Measurements from ENCODE around the gene SERPINA1. TPM values are rescaled to one million over a fixed set of nuclear protein-coding genes. Genes with fewer than 3 reads are reported as not detected.
"Not testable (repeated sequence)": the region's sequence is repeated elsewhere in the genome, so short reads cannot be mapped to it uniquely, and the experiment has no call there.

Gene SERPINA1
- total and polyA plus RNA-seq, 2 donors (not counting 1 experiment from before 2014, with no cell fraction given): 0.39 TPM; not detected in 1

DNA sequence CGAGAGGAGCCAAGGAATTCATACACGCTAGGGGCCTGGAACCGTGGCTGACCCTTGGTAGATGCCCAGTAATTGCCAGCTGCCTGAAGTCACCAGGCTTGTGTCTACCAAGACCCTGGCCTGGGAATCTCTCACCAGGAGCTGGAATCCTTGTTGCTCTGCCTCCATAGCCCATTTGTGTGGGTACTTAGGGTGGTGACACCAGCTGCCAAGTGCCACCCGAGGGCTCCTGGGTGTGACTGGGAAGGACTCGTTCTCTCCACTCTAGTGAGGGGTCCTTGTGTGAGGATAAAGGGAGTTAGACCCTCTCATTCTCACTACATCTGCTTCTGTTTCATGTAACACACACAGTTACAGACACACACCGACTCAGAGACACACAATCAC lies 17.9 kb downstream of the SERPINA1 start:
- H2AFZ ChIP-seq (ENCODE audit: low read length): no peak overlapping the region
- H3K36me3 ChIP-seq (ENCODE audit: control insufficient read depth, insufficient read depth, low read length): no peaks in the 10 kb centered on the region
- no peak overlapping the region for H3K4me2 ChIP-seq (ENCODE audit: extremely low read depth, insufficient read depth, low read length)
- no peak for DNase-seq (ENCODE audit: low read depth in 2 of 2)
- no peak overlapping the region for H3K4me3 ChIP-seq (replicated peaks in 1 of 4; ENCODE audit: control extremely low read depth in 1 of 4, insufficient read depth in 1 of 4, low read depth in 3 of 4, low read length in 4 of 4)
- H3K79me2 ChIP-seq (ENCODE audit: control insufficient read depth, insufficient read depth, low read length): no peaks in the 10 kb centered on the region
- no peaks in the 10 kb centered on the region for H4K20me1 ChIP-seq (ENCODE audit: control insufficient read depth, extremely low read depth, insufficient read depth, low read length)
- no peak overlapping the region for H3K27ac ChIP-seq (ENCODE audit: insufficient read depth, low read length)
- H3K27me3 ChIP-seq (ENCODE audit: control insufficient read depth, insufficient read depth, low read length): no peaks in the 10 kb centered on the region
- H3K9ac ChIP-seq (ENCODE audit: insufficient read depth, low read length): no peak overlapping the region
- H3K9me3 ChIP-seq (ENCODE audit: control insufficient read depth, insufficient read depth, low read depth, low read length): no peaks in the 10 kb centered on the region
- H3K4me1 ChIP-seq (ENCODE audit: control insufficient read depth, extremely low read depth, insufficient read depth, low read length): peaks cover 4% of the 10 kb centered on the region
- TF ChIP-seq, protein P1, sequence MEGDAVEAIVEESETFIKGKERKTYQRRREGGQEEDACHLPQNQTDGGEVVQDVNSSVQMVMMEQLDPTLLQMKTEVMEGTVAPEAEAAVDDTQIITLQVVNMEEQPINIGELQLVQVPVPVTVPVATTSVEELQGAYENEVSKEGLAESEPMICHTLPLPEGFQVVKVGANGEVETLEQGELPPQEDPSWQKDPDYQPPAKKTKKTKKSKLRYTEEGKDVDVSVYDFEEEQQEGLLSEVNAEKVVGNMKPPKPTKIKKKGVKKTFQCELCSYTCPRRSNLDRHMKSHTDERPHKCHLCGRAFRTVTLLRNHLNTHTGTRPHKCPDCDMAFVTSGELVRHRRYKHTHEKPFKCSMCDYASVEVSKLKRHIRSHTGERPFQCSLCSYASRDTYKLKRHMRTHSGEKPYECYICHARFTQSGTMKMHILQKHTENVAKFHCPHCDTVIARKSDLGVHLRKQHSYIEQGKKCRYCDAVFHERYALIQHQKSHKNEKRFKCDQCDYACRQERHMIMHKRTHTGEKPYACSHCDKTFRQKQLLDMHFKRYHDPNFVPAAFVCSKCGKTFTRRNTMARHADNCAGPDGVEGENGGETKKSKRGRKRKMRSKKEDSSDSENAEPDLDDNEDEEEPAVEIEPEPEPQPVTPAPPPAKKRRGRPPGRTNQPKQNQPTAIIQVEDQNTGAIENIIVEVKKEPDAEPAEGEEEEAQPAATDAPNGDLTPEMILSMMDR (conservative IDR thresholded peaks at IDR 0.05 in 1 of 2, IDR thresholded peaks at IDR 0.05 in 1 of 2; ENCODE audit: low read depth in 1 of 2, low read length in 2 of 2): no peak

GRCh38 chr14:94369766-94370523 lies 18.5 kb downstream of the SERPINA1 start:
- H3K27me3 ChIP-seq (ENCODE audit: control insufficient read depth, insufficient read depth, low read length); H3K27ac ChIP-seq (ENCODE audit: insufficient read depth, low read length); H4K20me1 ChIP-seq (ENCODE audit: control insufficient read depth, extremely low read depth, insufficient read depth, low read length); H3K79me2 ChIP-seq (ENCODE audit: control insufficient read depth, insufficient read depth, low read length); H3K9ac ChIP-seq (ENCODE audit: insufficient read depth, low read length); DNase-seq (ENCODE audit: low read depth in 2 of 2); H3K4me3 ChIP-seq (replicated peaks in 1 of 4; ENCODE audit: control extremely low read depth in 1 of 4, insufficient read depth in 1 of 4, low read depth in 3 of 4, low read length in 4 of 4); H3K4me1 ChIP-seq (ENCODE audit: control insufficient read depth, extremely low read depth, insufficient read depth, low read length); H3K36me3 ChIP-seq (ENCODE audit: control insufficient read depth, insufficient read depth, low read length); H3K9me3 ChIP-seq (ENCODE audit: control insufficient read depth, insufficient read depth, low read depth, low read length); H3K4me2 ChIP-seq (ENCODE audit: extremely low read depth, insufficient read depth, low read length); H2AFZ ChIP-seq (ENCODE audit: low read length): not testable (repeated sequence)

- H4K20me1 ChIP-seq (ENCODE audit: control insufficient read depth, extremely low read depth, insufficient read depth, low read length): no peaks in the 10 kb centered on the region
- H3K4me1 ChIP-seq (ENCODE audit: control insufficient read depth, extremely low read depth, insufficient read depth, low read length): peaks cover 2% of the 10 kb centered on the region
- no peak overlapping the region for H3K4me3 ChIP-seq (replicated peaks in 1 of 4; ENCODE audit: control extremely low read depth in 1 of 4, insufficient read depth in 1 of 4, low read depth in 3 of 4, low read length in 4 of 4)
- no peak overlapping the region for H3K4me2 ChIP-seq (ENCODE audit: extremely low read depth, insufficient read depth, low read length)
- no peaks in the 10 kb centered on the region for H3K9me3 ChIP-seq (ENCODE audit: control insufficient read depth, insufficient read depth, low read depth, low read length)
- H3K27me3 ChIP-seq (ENCODE audit: control insufficient read depth, insufficient read depth, low read length): no peaks in the 10 kb centered on the region
- no peak overlapping the region for H3K27ac ChIP-seq (ENCODE audit: insufficient read depth, low read length)
- TF ChIP-seq EZH2 (IDR thresholded peaks at IDR 0.05; ENCODE audit: low read length, missing control alignments): no peak
- TF ChIP-seq, protein P1 (conservative IDR thresholded peaks at IDR 0.05 in 1 of 2, IDR thresholded peaks at IDR 0.05 in 1 of 2; ENCODE audit: low read depth in 1 of 2, low read length in 2 of 2): no peak
- DNase-seq (ENCODE audit: low read depth in 2 of 2): no peak
- H3K79me2 ChIP-seq (ENCODE audit: control insufficient read depth, insufficient read depth, low read length): no peaks in the 10 kb centered on the region
- no peaks in the 10 kb centered on the region for H3K36me3 ChIP-seq (ENCODE audit: control insufficient read depth, insufficient read depth, low read length)
- no peak overlapping the region for H3K9ac ChIP-seq (ENCODE audit: insufficient read depth, low read length)
- H2AFZ ChIP-seq (ENCODE audit: low read length): no peak overlapping the region
These were observed 19.4 kb downstream of the SERPINA1 start for GRCh38 chr14:94368956-94369355.
